Stimulated activated CD4-positive, alpha-beta T cell treated with anti-CD3 and anti-CD28 coated beads, Interleukin-1b, Interleukin-23, amount 100 ng/mL, for 1 hour (primary cell): ENCODE measurements around the gene FHIT.
A peak's percentile ranks its signal among the peaks of the same experiment; 100 is the strongest.

Experiments
- DNase-seq, 2 donors: peaks; one replicate each; pipeline ENCODE4 v3.0.0-alpha.2; 2020; ENCODE audit warnings: low read depth in 2 of 2

The FHIT gene

DNA sequence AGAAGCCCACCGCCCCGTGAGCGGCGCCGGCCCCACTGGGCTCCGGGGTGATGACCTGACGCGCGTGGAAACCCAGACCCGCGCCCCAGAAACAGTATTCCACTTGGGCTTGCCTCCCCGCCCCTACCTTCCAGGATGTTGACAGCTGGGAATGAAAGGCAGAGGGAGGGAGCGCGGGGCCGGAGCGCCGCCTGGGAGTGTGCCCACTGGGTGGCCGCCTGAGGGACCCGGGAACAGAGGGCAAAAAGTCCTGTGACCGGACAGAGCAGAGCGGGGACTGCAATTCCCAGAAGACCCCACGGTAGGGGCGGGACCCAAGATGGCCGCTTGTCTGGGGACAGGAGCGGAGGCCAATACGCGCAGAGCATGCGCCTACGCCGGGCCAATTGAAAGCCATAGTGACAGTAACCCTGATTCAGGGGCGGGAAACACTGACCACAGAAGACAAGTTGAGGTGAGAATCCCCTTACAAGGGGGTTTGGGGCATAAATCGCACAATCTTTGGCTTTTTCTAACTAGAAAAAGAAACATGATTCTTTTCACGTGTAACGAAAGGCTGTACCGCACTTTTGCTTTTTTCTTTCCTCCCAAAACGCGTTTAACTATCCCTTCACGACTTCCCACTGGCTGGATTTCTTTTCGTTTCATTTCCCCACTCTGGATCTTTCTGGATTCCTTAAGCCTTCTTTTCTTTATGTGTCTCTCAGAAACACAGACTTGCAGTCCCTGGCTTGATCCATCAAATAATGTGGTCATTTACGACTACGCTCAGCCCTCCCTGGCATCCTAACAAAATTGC is at the start of gene FHIT:
FHIT (minus strand) TSS at position 279 of the 799 bp plus-strand sequence.
- DNase-seq, result peak; percentile 65 to 81

DNA sequence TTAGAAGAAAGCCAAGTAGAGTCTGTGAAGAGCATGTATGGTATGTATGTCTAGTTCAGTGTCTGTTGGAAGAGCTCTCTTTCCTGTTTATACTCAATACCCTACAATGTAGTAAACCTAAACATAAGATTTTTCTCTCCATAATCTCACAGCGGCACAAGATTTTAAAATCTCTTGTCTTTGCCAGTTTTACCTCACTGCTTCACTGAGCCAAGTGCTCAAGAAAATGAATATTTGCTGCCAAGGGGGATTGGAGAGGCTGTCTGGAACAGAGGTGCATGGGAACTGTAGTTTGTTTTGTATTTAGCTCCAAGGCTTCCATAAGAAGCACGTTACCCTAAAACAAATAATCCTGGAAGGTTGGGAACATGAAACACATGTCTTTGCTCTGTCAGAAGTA is 49.5 kb upstream of the FHIT start:
- DNase-seq, result no peak

DNA sequence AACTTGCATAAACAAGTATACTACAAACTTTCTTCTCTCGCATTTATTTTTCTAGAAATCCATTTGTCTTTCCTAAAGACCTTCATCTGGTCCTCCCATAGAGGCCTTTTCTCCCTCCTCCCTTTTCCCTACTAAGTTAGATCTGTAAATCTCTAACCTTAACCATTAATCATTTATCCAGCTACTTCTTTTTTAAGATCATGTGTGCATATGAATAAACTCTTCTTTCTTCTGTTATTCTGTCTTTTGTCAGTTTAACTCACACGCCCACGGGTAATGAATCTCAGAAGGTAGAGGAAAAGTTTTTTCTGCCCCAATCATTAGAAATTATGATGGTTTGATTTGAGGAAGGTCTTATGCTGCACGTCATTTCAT is 48.7 kb upstream of the FHIT start:
- DNase-seq, result no peak

DNA sequence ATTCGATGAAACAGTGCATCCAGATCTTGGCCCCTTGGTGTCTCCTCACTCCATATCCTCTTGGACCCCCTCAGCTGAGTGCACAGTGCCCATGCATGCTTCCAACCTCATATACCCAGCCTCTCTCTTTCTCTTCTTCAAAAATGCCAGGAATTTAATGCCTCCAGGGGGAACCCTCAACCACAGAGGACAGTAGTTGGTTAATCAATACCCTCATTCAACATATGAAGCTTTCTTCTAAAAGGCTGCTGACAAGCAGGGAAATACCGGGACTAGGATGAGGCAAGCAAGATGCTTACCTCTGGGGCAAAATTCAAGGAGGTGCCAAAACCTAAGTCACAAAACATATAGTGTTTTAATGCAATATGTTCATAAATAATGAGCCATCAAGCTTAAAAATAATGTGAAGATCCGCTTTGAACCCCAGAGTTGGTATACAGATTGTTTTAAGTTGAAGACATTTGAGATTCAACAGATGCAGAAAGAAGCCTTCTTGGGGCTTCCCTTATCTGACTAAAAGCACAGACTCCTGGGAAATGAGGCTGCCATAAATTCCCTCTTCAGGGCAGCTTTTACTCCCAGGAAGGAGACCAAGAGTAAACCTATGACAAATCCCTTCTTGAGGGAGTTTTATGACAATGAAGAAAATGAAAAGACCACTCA is 48.2 kb upstream of the FHIT start:
- no peak for DNase-seq

DNA sequence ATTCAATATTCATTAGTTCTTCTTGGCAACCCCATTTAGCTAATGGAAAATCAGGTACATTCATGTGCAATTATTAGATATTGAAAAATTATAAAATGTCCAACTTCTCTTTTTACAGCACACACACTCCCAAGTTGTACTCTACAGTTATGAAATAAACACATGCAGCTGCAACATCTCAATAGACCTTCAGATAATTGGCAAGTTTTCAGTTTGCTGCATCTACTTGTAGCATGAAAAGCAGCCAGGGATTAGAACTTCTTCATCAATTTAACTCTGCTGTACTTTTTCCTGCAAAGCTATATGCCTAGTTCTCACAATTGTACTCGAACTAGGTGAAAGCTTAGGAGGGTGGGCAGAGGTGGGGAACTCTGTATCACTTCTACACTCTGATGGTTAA is 46.6 kb upstream of the FHIT start:
- DNase-seq, result no peak

DNA sequence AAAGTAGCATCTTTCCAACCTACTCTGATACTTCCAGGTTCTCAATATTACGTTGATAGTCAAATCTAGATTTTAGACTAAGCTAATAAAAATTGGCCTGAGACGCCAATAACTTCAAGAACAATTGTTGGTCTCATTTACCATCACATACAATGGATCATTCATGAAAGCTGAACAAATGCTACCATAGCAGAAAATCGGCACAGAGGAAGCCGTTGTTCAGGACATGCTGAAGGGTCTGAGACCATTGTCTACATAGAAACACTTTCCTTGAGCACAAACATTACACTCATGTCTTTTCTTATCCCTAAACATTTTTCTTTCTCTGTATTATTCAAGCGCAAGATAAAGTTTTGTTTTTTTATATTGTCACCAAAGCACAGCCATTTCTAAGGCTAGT is 37.2 kb upstream of the FHIT start:
- DNase-seq, result no peak

DNA sequence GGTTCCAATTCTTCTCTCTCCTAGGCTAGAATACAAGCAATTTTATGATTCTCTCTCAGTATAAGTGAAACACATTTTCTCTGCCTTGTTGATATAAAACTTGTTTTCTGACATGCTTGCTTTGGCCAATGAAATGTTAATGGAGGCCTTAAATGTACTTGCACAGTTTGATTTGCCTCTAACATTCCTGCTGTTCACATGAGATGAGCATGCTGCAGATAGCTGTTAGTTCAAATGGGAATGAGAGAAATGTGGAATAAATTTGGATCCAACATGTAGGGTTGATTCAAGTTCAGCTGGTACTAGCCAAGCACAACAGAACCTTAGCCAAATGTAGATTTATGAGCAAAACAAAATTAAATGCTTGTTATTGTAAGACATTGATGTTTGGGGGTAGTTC is 32.6 kb upstream of the FHIT start:
- no peak for DNase-seq

DNA sequence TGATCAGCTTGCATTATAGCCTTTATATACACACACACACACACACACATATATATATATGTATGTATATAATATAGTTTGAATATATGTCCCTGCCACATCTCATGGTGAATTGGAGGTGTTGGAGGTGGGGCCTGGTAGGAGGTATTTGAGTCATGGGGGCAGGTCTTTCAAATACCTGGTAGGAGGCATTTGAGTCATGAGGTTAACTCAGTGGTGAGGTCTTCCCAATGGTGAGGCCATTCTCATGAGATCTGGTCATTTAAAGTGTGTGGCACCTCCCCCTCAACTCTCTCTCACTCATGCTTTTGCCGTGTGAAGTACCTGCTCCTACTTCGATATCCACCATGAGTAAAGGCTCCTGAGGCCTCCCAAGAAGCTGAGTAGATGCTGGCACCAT is 27.5 kb upstream of the FHIT start:
- DNase-seq, result no peak

DNA sequence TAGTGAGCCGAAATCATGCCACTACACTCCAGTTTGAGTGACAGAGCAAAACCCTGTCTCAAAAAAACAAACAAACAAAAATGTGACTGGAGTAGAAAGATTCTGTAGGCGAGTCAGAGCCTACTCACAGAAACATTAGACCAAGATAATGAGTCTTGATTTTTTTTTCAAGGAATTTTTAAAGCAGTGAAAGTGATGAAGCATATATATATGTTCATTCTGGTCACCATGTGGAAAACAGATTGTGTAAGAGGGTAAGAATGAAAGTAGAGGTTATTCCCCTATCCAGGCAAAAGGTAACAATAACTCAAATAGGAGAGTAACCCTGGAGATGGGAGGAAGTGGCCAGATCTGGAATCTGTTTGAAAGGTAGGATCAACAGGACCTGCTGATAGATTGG is 26.2 kb upstream of the FHIT start:
- DNase-seq, result no peak

DNA sequence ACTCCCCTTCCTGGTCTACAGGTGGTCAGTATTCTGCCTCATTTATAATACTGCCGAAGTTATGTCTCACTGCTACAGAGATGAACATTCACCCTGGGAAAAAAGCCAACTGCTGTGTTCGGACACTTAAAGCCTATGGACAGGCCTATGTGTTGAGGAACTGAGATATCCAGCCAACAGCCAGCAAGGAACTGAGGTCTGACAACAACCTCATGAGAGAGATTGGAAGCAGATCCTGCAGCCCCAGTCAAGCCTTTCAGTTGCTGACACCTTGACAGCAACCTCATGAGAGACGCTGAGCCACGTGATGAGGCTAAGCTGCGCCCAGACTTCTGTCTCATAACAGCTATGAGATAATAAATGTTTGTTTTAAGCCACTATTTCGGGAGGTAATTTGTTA is 18.2 kb upstream of the FHIT start:
- no peak for DNase-seq

DNA sequence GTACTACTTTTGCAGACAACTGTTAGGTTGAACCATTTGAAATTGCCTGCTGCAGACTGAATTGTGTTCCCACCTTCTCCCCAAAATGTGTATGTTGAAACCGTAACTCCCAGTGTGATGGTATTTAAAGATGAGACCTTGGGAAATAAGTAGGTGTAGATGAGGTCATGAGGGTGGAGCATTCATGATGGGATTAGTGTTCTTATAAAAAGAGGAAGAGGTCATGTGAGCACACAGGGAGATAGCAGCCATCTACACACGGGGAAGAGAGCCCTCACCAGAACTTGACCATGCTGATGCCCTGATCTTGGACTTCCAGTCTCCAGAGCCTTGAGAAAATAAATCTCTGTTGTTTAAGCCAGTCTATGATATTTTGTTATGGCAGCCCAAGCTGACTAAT is 17.4 kb upstream of the FHIT start:
- DNase-seq, result no peak

DNA sequence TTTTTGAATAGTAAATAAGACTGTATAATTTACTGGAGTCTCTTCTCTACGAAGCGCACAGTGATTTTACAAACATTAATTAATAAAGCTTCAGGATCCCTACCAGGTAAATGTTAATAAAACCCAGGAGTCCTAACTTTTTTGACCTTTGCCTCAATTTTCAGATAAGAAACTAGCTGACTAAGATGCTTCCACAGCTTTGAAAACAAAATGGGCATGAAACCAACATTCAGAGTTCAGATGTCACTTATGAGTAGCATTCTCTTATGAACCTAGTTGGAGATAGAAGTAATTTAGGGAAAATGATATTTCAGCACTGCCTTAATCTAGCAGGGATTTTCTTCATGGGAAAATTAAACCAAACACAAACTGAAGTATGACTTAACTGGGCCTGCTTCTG is 13.0 kb upstream of the FHIT start:
- no peak for DNase-seq

DNA sequence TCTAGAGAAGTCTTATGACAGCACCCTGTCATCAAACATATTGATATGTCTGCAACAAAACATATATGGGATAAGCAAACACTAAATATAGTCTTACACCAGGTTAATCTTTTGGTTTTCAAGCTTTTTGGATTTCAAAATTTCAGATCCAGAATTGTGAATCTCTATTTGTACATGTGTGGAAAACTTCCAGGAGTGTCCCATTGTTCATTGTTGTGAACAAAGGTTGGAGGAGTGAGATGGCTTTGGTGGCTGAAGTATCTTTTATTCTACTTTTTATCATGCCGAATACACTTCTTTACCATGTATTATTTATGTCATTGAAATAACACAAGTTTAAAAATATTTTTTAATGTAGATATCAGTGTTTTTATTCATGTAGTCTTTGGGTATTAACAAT is 5.9 kb upstream of the FHIT start:
- no peak for DNase-seq

DNA sequence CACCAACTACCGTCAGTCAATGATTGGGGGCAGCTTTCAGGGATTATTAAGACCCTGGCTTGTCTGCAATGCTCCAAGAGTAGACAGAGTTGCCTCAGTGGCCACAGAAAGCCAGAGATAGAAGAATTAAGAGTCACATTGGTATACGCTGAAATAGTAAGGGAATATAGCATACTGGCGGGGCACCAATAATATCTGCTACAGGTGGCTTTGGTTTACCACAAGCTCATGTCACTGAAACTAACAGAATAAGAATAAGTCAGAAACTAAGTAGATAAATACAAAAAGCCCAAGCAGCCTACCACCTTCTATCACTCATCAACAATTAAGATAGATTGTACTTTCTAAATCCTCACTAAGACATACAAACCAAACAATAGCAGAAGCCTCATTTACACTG is 2.5 kb upstream of the FHIT start:
- DNase-seq, result no peak

DNA sequence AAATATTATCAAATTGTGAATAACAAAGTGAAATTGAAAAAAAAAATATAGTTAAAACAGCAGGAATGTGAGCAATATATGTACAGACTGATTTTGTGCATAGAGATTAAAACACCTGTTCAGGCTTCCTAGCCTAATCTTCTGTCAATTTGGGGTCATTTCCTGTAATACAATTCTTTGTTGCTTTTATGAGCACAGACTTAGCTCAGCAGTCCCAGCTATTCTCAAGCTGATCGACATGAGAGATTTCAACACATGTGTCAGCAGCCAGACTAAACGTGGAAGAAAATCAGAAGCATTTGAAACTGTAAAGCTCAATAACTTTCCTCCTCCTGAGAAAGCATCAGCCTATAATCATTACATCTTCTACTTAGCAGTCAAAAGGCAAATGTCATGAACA is 1.6 kb upstream of the FHIT start:
- DNase-seq, result no peak

DNA sequence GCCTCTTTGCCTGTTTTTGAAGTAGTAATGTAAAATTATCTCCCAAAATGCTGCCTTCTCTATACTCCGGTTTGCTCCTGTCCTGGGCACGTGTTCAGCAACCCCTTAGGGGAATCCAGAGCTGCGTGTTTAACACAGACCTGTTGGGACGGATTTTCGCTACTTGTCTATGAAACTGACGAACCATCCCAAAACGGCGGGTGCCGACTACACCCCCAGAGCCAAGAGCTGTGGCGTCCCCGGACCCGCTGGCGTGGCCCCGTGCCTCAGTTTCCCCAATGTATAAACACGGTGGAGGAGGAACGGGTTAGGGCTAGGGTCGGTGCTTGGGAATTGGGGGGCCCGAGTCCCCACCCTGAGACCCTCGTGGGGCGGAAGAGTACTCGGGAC is 473 bp downstream of the FHIT start:
- DNase-seq, result peak in 1 of 2 donors; percentile 4

DNA sequence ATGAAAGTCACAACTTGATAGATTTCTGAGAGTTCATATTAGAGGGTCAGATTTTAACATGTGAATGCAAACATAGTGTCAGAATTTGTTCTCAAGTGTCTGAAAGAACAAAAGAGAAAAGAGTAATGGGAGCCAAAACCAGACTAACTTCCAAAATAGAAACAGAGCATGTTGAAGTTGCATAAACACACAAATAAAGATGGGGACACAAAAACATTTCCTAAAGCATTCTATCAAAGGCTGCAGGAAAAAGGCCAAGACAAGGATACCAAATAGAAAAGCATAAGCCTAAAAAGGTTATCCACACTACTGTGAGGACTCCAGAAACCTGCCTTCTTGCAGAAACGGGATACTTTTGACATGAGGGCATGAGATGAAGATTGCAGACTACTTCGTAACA is 2.8 kb downstream of the FHIT start:
- no peak for DNase-seq

DNA sequence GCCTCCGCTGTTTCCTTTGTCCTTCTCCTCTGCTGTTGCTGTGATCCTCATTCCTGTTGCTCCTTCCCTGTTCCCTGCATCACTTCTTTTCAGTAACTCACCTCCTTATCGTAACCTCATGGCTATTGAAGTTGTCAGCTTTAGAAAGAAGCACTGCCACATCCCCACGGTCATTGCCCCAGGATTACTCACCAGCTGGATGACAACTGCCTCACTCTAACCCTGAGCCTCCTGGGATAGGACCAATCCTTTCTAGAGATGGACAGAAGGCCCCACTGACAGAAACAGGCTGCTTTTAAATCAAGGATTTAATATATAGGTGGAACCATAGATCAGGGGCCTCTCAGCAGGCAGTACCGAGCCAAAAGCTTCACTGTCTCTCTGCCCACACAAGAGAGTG is 4.1 kb downstream of the FHIT start:
- DNase-seq, result no peak

DNA sequence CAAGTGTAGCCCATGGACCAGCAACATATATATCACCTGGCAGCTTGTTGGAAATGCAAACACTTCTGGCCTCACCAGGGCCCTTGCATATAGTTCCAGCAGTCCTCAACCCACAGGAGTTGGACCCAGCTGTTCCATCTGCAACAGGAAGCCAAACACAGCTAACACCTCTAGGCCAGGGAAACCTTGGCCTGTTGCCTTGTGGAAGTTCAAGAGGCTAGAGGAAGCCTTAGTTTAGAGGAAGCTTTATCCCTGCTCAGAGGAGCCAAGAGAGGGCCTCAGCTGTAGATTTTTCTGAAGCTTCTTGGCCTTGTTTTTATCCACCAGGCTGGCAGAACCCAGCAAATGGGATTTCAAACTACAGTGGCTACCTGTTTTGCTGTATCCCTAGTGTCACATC is 11.4 kb downstream of the FHIT start:
- DNase-seq, result no peak

DNA sequence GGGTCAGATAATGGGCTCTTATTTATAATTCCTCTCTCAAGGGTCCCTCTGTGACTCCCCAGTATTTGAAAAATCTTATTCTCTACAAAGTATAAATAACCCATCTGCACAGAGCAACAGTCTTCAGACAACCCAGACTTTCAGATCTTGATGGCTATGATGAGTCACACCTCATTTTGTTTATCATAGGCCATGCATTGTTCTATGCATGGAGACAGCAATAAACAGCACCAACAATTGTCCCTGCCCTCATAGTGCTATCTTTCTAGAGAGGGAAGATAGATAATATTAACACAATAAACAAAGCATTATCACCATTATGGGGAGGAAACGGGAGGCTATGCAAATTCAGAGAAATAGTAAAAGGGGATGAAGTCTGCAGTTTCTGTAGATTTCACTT is 13.4 kb downstream of the FHIT start:
- no peak for DNase-seq

DNA sequence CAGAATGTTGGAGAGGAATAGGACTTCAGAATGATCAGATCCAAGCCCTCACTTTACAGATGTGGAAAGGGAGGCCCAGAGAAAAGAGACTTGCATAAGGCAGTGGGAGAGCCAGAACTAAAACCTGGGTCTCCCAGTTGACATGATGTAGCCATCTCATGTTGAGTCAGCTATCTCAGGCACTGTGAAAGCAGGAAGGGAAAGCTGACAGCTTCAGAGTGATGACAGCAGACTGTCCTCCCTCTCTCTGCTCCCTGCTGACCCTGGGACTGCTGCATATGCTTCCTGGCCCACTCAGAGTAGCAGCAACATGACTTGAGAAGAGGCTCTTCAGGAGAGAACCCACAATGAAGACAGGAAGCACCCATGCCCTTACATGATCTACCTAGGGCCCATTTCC is 14.7 kb downstream of the FHIT start:
- no peak for DNase-seq

DNA sequence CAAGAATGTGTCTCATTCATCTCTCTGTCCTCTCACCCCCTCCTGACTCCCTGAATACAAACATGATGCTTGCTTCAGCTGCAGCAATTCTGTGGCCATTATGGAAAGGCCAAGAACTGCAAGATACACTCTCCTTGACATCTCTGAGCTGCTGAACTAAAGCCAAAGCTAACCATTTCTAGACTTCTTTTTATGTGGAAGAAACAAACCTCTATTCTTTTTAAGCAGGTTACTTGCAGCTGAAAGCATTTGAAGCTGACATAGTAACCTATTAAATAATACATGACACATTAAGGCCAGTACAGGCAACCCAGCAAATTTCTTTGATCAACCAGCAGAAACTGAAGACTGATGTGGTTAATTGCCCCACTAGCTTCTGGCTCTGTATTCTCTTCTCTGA is 17.5 kb downstream of the FHIT start:
- DNase-seq, result no peak

DNA sequence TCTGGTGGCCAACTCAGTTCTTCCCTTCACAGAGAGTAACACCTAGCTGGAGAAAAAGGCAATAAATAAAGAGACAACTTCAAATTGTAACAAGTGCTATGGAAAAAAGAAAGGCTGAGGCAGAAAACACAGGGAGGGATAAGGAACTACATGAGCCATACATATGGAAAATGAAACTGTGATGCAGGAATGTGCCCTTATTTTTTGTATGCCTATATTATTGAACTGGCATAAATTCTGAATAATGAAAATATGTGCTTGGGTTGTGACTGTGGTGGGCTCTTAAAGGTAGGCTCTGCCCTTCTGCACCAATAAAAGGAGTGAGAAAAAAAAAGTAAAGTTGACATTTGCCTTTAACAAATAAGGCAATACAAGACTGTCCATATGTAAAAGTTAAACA is 19.6 kb downstream of the FHIT start:
- no peak for DNase-seq

DNA sequence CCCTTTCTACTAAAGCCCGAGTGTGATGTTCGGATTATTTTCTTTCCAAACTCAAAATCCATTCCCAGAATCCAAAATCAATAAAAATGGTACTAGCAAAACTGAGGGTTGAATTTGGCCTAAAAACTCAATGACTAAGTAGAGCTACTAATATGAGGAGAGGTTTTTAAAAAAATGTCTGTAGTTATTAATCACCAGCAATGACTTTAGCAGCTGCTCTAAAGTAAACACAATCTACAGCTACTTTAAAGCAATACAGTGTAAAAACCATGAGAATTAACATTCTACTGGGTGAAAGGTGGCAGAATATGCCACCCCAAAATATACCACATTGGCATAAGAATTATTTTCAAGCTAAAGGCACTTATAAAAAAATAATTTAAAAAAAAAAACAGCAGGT is 23.5 kb downstream of the FHIT start:
- DNase-seq, result no peak
